GM19395 (cell line): ENCODE results near the gene CAMKK2.
A peak's percentile ranks its signal among the peaks of the same experiment; 100 is the strongest.
"Not testable (repeated sequence)": the region's sequence is repeated elsewhere in the genome, so short reads cannot be mapped to it uniquely, and the experiment has no call there.

ENCODE experiments used
- ATAC-seq: cut with Tn5 transposase; IDR thresholded peaks from one replicate; pipeline ENCODE4 v1.9.1; 2021; ENCODE audit warnings: mild to moderate bottlenecking, moderate library complexity; ENCODE audit not compliant: unreplicated experiment

CAMKK2 gene

DNA sequence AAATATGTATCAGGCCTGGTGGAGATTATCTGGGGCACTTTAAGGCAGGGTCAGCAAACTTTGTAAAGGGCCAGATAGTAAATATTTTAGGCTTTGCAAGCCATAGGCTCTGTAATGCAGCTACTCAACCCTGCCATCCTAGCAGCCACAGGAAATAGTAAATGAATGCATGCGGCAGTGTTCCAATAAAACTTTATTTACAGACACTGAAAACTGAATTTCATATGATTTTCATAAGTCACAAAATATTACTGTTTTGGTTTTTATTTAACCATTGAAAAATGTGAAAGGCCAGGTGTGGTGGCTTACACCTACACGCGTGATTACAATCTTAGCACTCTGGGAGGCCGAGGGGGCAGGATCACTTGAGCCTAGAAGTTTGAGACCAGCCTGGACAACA lies 3.2 kb upstream of the CAMKK2 start:
- ATAC-seq, result no peak

- not testable (repeated sequence) for ATAC-seq
These were observed 1.9 kb upstream of the CAMKK2 start for GRCh38 chr12:121298411-121298810.

DNA sequence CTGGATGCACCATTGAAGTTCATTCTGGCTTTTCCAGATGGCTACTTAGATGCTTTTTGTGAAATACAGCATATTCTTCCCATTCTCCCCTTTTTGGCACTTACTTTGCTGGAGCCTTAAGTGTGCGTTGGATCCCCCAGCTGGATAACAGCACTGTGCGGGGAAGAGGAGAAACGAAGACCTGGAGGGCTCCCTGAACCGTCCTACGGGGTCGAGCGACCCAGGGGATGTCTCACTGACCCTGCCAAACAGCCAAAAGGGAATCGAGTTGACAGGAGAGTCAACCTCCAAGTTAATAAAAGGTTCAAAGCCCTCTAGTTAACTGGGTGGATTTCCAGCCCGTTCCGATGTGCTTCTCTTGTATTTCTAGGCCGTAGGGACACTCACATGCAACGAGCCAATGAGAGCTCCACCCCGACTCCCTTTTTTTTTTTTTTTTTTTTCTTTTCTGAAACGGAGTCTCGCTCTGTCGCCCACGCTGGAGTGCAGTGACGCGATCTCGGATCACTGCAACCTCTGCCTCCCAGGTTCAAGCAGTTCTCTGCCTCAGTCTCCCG lies 1.0 kb upstream of the CAMKK2 start:
- peak; percentile 16 for ATAC-seq

GRCh38 chr12:121295746-121296617 lies 527 bp downstream of the CAMKK2 start:
- peak; percentile 25 for ATAC-seq

DNA sequence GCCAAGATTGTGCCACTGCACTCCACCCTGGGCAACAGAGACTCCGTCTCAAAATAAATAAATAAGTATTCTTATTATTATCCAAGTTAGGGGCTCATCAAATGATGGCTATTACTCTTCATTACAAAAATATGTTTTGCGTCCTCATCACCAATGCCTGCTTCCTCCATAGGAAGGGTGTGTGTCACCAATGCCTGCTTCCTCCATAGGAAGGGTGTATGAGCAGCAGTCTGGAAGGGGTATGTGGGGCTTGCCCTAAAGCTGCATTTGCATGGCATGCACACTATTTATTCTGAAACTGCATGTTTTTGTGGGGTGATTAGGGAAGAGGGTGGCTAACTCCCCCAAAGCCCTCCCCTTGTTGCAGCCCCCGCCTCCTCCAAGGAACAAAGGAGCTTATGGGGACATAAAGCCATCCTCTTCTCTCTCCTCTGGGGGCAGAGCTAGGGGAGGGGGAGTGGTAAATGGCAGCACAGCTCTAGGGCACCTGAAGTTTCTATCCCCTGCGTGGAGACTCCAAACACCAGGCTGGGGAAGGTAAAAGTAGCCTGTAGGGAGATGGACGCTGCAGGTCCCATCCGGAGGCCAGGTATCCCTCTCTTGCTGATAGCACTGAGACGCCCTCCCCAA lies 1.3 kb downstream of the CAMKK2 start:
- ATAC-seq, result no peak

GRCh38 chr12:121294151-121294889 lies 2.2 kb downstream of the CAMKK2 start:
- ATAC-seq, result no peak

GRCh38 chr12:121293603-121294002 lies 2.9 kb downstream of the CAMKK2 start:
- ATAC-seq, result no peak

GRCh38 chr12:121290410-121290809 lies 6.1 kb downstream of the CAMKK2 start:
- ATAC-seq, result no peak

DNA sequence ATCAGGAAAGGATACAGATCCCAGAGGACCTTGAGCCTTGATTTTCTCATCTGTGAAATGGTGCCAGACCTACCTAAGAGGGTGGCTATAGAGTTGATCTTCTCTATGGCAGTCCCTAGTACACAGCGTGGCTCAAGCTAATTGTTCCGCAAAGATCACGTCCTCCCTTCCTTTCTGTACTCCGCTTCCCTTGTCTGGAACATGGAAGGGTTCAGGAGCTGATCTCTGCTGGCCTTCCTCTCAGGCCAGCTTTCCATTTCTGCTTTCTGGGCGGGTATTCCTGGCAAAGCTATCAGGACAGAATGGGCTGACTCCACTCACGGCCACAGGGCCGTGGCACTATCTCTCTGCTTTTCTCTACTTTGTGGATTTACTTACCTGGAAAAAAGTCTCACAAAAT lies 6.5 kb downstream of the CAMKK2 start:
- ATAC-seq, result no peak

DNA sequence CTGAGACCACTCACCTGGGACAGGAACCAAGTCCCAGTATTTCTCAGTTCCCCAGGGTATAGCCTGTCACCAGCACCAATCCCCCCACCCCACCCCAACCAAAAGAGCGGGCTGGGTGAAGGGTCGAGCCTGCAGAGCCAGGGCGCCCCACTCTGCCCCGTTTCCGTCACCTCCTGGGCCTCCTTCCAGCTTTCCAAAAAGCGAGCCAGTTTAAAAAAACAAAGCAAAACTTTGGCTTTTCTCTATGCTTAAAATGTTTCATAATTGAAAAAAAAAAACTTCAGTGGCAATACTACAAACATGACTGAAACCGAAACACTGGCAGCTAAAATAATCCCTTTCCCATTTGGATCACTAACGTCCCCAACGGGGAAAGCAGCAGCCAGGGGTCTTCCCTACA lies 7.5 kb downstream of the CAMKK2 start:
- no peak for ATAC-seq

GRCh38 chr12:121288158-121288845 lies 8.2 kb downstream of the CAMKK2 start:
- ATAC-seq, result no peak

DNA sequence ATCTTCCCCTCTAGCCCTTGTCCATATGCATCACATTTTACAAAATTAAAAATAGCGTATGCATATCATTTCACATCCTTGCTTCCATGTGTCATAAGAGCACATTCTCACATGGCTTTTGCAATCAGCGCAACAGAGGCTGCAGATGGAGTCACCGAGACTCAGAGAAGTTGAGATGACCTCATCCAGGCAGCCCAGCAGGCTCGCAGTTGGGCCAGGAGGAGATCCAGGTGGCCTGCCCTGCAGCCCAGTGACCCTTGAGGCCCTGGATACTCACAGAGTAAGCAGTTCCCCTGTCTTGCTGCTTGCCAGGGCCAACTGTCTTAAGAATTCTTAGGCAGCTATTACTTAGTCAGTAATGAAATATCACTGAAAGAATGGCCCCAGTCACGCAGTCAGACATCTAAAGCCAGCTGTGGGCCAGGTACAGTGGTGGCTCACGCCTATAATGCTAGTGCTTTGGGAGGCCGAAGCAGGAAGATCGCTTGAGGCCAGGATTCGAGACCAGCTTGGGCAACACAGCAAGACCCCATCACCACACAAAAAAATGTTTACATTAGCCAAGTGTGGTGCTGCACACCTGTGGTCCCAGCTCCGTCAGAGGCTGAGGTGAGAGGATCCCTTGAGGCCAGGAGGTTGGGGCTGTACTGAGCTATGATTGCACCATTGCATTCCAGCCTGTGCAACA lies 9.1 kb downstream of the CAMKK2 start:
- no peak for ATAC-seq

DNA sequence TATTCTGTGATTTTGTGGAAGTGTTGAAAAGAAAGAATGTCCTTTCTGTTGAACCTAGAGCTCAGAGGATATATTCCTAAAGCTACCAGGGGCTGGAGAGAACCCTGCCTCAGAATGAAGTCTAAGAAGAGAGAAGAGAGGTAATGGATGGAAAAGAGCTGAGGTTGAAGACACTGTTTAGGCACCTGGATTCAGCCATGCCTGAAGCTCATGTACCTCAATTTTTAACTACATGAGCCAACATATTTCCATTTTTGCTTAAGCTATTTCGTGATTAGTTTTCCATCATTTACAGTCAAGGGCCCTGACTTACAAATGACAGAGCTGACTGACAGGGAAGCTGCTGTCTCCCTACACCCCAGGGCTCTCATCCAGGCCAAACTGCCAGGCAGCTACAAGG lies 10.7 kb downstream of the CAMKK2 start:
- ATAC-seq, result no peak

- ATAC-seq, result no peak
These were observed 11.7 kb downstream of the CAMKK2 start for GRCh38 chr12:121284551-121285390.

DNA sequence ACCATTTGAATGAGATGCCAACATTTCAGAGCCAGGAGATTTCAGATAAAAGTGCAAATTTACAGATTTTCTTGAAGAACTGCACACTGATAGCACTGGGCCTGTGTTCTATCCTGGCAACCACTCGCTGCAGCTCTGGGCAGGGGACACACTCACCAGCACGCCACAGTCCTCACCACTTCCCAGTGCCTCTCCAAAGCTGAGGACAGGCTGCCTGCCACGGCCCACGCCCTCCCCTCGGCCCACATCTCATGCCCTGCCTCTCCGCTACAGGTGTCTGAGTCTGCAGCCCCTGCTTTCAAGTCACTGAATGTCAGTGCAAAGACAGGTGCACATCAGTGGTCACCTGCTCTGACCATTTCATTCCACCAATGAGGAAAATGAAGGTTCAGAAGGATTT lies 12.7 kb downstream of the CAMKK2 start:
- ATAC-seq, result no peak

GRCh38 chr12:121283388-121283787 lies 13.1 kb downstream of the CAMKK2 start:
- no peak for ATAC-seq

GRCh38 chr12:121282910-121283309 lies 13.6 kb downstream of the CAMKK2 start:
- not testable (repeated sequence) for ATAC-seq

GRCh38 chr12:121282072-121282742 lies 14.3 kb downstream of the CAMKK2 start:
- no peak for ATAC-seq

DNA sequence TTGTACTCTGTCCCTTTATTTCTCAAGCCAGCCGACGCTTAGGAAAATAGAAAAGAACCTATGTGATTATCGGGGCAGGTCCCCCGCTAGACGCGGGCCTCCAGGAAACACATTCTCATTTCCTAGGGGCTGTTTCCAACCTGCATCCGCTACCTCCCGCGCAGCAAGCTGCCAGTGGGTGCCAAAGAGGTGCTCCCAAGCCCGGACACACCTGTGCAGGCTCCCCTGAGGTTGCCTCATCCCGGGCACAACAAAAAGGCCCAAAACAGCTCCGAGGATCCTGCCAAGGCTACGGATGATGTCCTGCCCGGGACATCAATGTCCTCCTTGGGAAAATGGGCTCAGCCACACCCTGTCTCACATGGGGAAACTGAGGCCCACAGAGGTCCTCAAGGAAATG lies 15.4 kb downstream of the CAMKK2 start:
- not testable (repeated sequence) for ATAC-seq
